Suprapubic skin (tissue), 4 donors: ENCODE results near the gene MAP7. TPM values are rescaled to one million over a fixed set of nuclear protein-coding genes. Genes with fewer than 3 reads are reported as not detected.

Experiments
- DNase-seq, 2 donors: peaks; one replicate each; pipeline ENCODE4 v3.0.0-alpha.2; 2019; ENCODE audit warnings: low spot score in 2 of 2
- H3K27ac ChIP-seq: fragments of 200-600 bp; sonication (generic); one replicate; pipeline ENCODE4 v1.5.1; 2019
- H3K27me3 ChIP-seq: fragments of 200-600 bp; sonication (generic); one replicate; pipeline ENCODE4 v1.5.1; 2019
- H3K36me3 ChIP-seq: fragments of 200-600 bp; sonication (generic); one replicate; pipeline ENCODE4 v1.5.1; 2019
- H3K4me1 ChIP-seq: fragments of 200-600 bp; sonication (generic); one replicate; pipeline ENCODE4 v1.5.1; 2019
- H3K4me3 ChIP-seq: fragments of 200-600 bp; sonication (generic); one replicate; pipeline ENCODE4 v1.5.1; 2019; ENCODE audit warnings: mild to moderate bottlenecking
- H3K9me3 ChIP-seq: fragments of 200-600 bp; sonication (generic); one replicate; pipeline ENCODE4 v1.5.1; 2019
- CTCF ChIP-seq, 2 donors: fragments of 200-600 bp in 1 of 2; fragments of 450-650 bp in 1 of 2; sonication (generic) in 1 of 2; IDR thresholded peaks; one replicate each; pipeline ENCODE4 v1.5.1; 2016 to 2019; ENCODE audit warnings: antibody characterized with exemption in 2 of 2, mild to moderate bottlenecking in 1 of 2, moderate library complexity in 1 of 2
- EP300 ChIP-seq: sonication (generic); formaldehyde crosslinking; IDR thresholded peaks from one replicate; pipeline ENCODE4 v1.6.1; 2017; ENCODE audit warnings: antibody characterized with exemption
- POLR2A ChIP-seq, 2 donors: fragments of 450-650 bp; IDR thresholded peaks; one replicate each; pipeline ENCODE4 v1.6.1; 2017; ENCODE audit warnings: antibody characterized with exemption in 2 of 2, mild to moderate bottlenecking in 2 of 2, moderate library complexity in 2 of 2
- POLR2AphosphoS5 ChIP-seq, 3 donors: sonication (generic); formaldehyde crosslinking; IDR thresholded peaks; one replicate each; pipeline ENCODE4 v1.6.1; 2017; ENCODE audit warnings: antibody characterized with exemption in 3 of 3
- WGBS: methylation state at CpG from one replicate; pipeline ENCODE4 v1.1.5; 2018; 5-methylcytosine and 5-hydroxymethylcytosine counted together
- total RNA-seq, 4 donors: library from RNA; depleted of rRNA; stranded (reverse); fragments of >200 nt; gene quantifications; one replicate each; pipeline ENCODE4 v1.1.0, GENCODE V29; 2016

The MAP7 gene
- total RNA-seq, 4 donors from 2014 or later = 25.9 to 41.0 (median 28.8) TPM

- TF ChIP-seq EP300 = no peak
- TF ChIP-seq POLR2AphosphoS5 (IDR thresholded peaks at IDR 0.05) = no peak
- no peak for TF ChIP-seq CTCF (IDR thresholded peaks at IDR 0.05)
- TF ChIP-seq POLR2A (IDR thresholded peaks at IDR 0.05) = no peak
- Histone ChIP-seq H3K4me1 (peaks cover 14% of the 10 kb centered on the region), H3K27me3 (no peaks in the 10 kb centered on the region), H3K4me3 (no peak overlapping the region), H3K36me3 (no peaks in the 10 kb centered on the region), H3K27ac (no peak overlapping the region), H3K9me3 (no peaks in the 10 kb centered on the region)
- 37% methylated on average over 8 of the region's 8 CpGs for WGBS
- DNase-seq = no peak
These were observed 24.5 kb downstream of the MAP7 start for GRCh38 chr6:136525586-136526195.

DNA sequence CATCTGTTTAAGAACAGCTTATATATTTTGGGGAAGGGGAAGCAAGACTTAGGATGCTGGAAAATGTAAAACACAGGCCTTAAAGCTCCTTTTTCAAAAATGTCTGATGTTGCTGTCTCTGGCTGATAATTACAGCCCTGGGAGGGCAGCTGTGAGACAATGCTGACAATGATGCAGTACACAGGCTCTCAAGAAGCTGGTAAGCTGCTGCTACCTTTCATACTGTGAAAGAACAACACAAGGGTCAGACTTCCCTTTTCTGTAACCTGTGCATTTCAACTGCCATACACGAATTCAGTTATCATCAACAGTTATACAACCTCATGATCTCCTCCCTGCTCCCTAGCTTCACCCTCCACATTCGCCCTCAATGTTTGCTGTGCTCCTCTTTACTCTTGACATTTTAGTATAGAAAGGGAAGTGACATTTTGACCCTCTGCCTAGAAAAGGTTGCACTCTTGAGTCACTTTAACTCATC, 25.2 kb downstream of the MAP7 start:
- Histone ChIP-seq H3K27ac (no peak overlapping the region), H3K36me3 (no peaks in the 10 kb centered on the region), H3K4me3 (no peak overlapping the region), H3K27me3 (no peaks in the 10 kb centered on the region), H3K9me3 (no peaks in the 10 kb centered on the region), H3K4me1 (peaks cover 14% of the 10 kb centered on the region)
- no peak for TF ChIP-seq EP300
- no peak for DNase-seq
- WGBS = 71% methylated on average over 2 of the region's 2 CpGs

DNA sequence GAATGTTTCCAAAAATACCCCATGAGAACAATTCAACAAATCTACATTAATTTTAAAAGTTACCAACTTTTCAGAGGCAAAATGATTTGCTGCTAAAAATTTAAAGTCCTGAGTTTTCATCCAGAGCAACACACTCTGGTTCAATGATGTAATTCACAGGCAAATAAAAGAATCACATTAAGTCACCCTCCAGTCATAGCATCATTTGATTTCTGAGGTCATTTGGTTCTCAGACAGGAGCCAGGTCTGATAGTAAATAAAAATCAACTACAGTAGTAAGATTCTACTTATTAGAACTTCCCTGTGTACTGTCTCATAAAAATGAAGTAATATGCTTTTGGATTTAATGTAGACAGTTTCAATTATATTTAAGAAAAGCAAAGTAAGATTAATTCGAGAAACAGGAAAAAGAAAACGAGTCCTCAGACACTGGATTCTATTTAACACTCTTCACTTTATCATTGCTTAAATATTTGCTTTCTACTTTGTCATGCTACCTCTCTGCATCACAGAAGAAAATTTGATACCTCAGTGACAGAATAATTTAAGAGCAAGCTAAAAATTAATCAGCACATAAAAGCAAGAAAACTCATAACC, 25.8 kb downstream of the MAP7 start:
- Histone ChIP-seq H3K36me3 (no peaks in the 10 kb centered on the region), H3K4me3 (no peak overlapping the region), H3K4me1 (peaks cover 14% of the 10 kb centered on the region), H3K27me3 (no peaks in the 10 kb centered on the region), H3K9me3 (no peaks in the 10 kb centered on the region), H3K27ac (no peak overlapping the region)
- 62% methylated on average over 2 of the region's 2 CpGs for WGBS
- no peak for DNase-seq
- no peak for TF ChIP-seq EP300
- no peak for TF ChIP-seq POLR2AphosphoS5 (IDR thresholded peaks at IDR 0.05)
- no peak for TF ChIP-seq POLR2A (IDR thresholded peaks at IDR 0.05)
- TF ChIP-seq CTCF (IDR thresholded peaks at IDR 0.05) = no peak

- H3K4me1 ChIP-seq = peaks cover 14% of the 10 kb centered on the region
- no peak overlapping the region for H3K27ac ChIP-seq
- no peak for DNase-seq
- H3K9me3 ChIP-seq = no peaks in the 10 kb centered on the region
- H3K27me3 ChIP-seq = no peaks in the 10 kb centered on the region
- no peak overlapping the region for H3K4me3 ChIP-seq
- WGBS = 96% methylated on average over 4 of the region's 4 CpGs
- TF ChIP-seq POLR2AphosphoS5 (IDR thresholded peaks at IDR 0.05) (no peak), CTCF (IDR thresholded peaks at IDR 0.05) (no peak), EP300 (no peak), POLR2A (IDR thresholded peaks at IDR 0.05) (no peak)
- H3K36me3 ChIP-seq = no peaks in the 10 kb centered on the region
These were observed 27.0 kb downstream of the MAP7 start for GRCh38 chr6:136523196-136523595.

DNA sequence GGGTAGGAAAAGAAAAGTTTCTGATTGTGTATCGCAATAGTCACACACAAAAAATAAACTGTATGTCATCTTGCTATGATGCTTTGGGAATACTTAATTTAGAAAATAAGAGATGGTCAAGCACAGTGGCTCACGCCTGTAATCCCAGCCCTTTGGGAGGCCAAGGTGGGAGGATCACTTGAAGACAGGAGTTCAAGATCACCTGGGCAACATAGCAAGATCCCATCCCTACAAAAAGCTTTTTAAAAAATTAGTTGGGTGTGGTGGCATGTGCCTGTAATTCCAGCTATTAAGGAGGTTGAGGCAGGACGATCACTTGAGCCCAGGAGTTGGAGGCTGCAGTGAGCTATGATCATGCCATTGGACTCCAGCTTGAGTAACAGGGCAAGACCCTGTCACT, 27.6 kb downstream of the MAP7 start:
- Histone ChIP-seq H3K27ac (no peak overlapping the region), H3K4me3 (no peak overlapping the region), H3K36me3 (no peaks in the 10 kb centered on the region), H3K4me1 (peaks cover 14% of the 10 kb centered on the region), H3K27me3 (no peaks in the 10 kb centered on the region), H3K9me3 (no peaks in the 10 kb centered on the region)
- TF ChIP-seq EP300 (no peak), POLR2A (IDR thresholded peaks at IDR 0.05) (no peak), POLR2AphosphoS5 (IDR thresholded peaks at IDR 0.05) (no peak), CTCF (IDR thresholded peaks at IDR 0.05) (no peak)
- no peak for DNase-seq
- WGBS = 94% methylated on average over 3 of the region's 3 CpGs
